Measurements from ENCODE around the gene CIAO1. TPM values are rescaled to one million over a fixed set of nuclear protein-coding genes. Genes with fewer than 3 reads are reported as not detected.

The CIAO1 gene
- total and polyA plus RNA-seq, 7 donors, result 45.6 to 110 (median 77.4) TPM

DNA sequence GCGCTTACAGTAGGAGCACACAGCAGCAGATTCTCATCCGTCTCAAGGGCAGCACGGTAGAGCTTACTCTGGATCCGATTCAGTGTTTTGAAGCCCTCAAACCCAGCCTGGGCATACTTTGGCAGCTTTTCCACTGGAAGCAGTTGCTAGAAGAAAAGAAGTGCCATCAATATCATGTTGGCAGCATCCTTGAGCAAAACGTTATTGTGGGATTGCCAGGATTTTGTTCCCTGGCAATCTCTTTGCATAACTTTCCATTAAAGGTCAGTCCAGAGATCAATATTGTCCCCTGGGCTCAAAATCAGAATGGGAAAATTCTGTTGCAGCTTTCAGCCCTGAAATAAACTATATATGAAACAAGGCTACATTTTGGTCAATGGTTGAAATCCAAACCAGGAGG, 30.9 kb downstream of the CIAO1 start:
- H3K9me3 ChIP-seq, result no peaks in the 10 kb centered on the region
- H3K4me3 ChIP-seq, result no peak overlapping the region
- H3K27me3 ChIP-seq, result no peaks in the 10 kb centered on the region
- no peak for DNase-seq
- peaks cover 68 to 100% (median 94%) of the 10 kb centered on the region in 4 donors for H3K36me3 ChIP-seq
- H3K27ac ChIP-seq, result no peak overlapping the region
- intact Hi-C loops (cut with DNase I), result no loop called here
- peaks cover 0 to 4% (median 0%) of the 10 kb centered on the region in 4 donors for H3K4me1 ChIP-seq
- TF ChIP-seq EP300 (IDR thresholded peaks at IDR 0.05) (no peak), POLR2A (IDR thresholded peaks at IDR 0.05) (no peak), POLR2AphosphoS5 (IDR thresholded peaks at IDR 0.05) (no peak)
- TF ChIP-seq, protein P1, sequence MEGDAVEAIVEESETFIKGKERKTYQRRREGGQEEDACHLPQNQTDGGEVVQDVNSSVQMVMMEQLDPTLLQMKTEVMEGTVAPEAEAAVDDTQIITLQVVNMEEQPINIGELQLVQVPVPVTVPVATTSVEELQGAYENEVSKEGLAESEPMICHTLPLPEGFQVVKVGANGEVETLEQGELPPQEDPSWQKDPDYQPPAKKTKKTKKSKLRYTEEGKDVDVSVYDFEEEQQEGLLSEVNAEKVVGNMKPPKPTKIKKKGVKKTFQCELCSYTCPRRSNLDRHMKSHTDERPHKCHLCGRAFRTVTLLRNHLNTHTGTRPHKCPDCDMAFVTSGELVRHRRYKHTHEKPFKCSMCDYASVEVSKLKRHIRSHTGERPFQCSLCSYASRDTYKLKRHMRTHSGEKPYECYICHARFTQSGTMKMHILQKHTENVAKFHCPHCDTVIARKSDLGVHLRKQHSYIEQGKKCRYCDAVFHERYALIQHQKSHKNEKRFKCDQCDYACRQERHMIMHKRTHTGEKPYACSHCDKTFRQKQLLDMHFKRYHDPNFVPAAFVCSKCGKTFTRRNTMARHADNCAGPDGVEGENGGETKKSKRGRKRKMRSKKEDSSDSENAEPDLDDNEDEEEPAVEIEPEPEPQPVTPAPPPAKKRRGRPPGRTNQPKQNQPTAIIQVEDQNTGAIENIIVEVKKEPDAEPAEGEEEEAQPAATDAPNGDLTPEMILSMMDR (IDR thresholded peaks at IDR 0.05), result no peak
- WGBS, 2 donors, result 93 to 94% methylated on average over 5 of the region's 5 CpGs

DNA sequence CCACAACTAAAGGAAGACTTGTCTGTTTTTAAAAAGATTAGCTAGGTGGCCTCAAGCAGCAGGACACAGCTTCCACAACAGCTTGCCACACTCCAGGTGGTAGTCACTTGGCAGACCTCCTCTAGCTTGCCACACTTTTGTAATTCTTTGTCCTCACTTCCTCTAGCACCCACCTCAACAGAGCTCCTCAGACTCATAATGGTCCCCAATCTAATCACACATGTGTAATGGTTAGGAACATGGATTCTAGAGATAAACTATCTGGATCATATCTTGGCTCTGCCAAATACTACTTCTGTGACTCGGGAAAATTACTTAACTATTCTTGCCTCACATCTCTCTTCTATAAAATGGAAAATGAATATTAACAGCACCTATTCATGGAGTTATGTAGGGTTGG, 35.8 kb downstream of the CIAO1 start:
- Histone ChIP-seq H3K27ac (no peak overlapping the region), H3K4me1 (peaks cover 0 to 39% (median 15%) of the 10 kb centered on the region in 4 donors), H3K36me3 (peaks cover 54 to 66% (median 60%) of the 10 kb centered on the region in 4 donors), H3K9me3 (no peaks in the 10 kb centered on the region), H3K4me3 (no peak overlapping the region), H3K27me3 (no peaks in the 10 kb centered on the region)
- intact Hi-C loops (cut with DNase I), result loop anchor here (5.0 kb wide), 1 partner anchor 205 kb away; the partner anchor contains the start of gene NEURL3
- TF ChIP-seq, protein P1 (IDR thresholded peaks at IDR 0.05), result no peak
- TF ChIP-seq POLR2A (IDR thresholded peaks at IDR 0.05) (no peak), EP300 (IDR thresholded peaks at IDR 0.05) (no peak), POLR2AphosphoS5 (IDR thresholded peaks at IDR 0.05) (no peak)
- 79 to 91% methylated on average over 1 of the region's 1 CpG for WGBS, 2 donors
- no peak for DNase-seq

DNA sequence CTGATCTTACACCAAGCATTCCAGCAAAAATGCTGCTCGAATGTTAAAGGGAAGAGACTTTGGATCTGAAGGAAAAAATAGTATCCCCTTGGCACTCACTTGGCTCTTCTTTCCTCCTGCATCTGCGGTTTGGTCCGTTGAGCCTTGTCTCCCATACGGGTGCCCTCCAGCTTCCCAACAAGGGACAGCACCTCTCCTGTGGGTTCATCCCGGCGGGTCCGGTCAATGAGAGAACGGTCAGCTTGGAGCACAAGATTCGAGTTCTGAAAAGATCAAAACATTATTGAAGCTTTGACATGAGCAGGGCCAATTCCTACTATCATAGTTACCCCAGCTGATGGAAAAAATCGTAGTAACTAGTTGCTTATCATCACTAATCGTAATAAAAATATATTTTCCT, 38.6 kb downstream of the CIAO1 start:
- TF ChIP-seq, protein P1 (IDR thresholded peaks at IDR 0.05), result no peak
- TF ChIP-seq POLR2A (IDR thresholded peaks at IDR 0.05) (no peak), POLR2AphosphoS5 (IDR thresholded peaks at IDR 0.05) (no peak), EP300 (IDR thresholded peaks at IDR 0.05) (no peak)
- intact Hi-C loops (cut with DNase I), result loop anchor here (2.0 to 5.0 kb wide), 3 partner anchors 30 to 203 kb away; partner anchors contain the start of genes CIAO1, NCAPH and NEURL3
- Histone ChIP-seq H3K4me3 (peak overlapping the region; percentile 79 to 98 (median 87)), H3K27me3 (no peaks in the 10 kb centered on the region), H3K9me3 (no peaks in the 10 kb centered on the region), H3K27ac (peak overlapping the region; percentile 84 to 88 (median 85)), H3K36me3 (peaks cover 26 to 38% (median 33%) of the 10 kb centered on the region in 4 donors), H3K4me1 (peaks cover 0 to 39% (median 15%) of the 10 kb centered on the region in 4 donors)
- DNase-seq, result no peak
- 67 to 71% methylated on average over 11 of the region's 11 CpGs for WGBS, 2 donors

DNA sequence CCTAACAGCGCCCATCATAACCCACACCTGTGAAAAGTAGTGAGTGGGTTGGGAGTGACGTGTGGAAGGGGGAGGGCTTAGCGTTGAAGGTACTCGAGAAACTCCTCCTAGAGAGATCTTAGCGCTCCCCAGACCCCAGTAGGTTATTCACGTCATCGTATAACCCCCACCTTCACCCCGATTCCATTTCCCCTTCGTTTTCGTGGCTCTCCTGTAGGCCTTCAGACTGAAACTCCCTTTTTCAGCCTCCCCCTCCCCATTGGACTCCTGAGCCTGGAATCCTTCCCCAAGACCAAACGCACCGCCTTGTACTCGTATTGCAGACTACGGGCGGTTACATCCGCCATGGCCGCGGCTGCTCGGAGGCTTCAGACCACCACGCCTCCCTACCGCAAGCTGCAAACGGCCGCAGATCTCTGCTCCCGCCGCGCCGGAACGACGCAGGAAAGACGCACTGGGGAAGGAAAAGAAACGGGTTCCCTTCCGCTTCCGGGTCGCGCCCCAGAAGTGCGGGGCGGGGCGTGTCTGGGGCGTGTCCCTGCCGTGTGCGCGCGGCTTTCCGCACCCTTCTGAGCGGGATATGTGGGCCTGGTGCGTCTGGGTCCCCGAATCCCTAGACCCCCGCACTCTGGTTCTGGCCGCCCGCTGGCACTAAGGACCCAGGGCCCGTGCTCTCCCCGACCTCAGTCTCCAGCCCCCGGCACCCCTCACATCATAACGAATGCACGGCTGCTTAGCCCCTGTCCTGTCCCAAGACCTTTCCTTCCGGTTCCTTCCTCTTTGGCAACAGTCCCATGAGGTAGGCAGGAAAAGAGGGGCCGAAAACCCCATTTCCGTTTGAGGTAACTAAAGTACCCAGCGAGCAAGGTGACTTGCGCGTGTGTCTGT, 39.3 kb downstream of the CIAO1 start, which contains the start of gene SNRNP200:
SNRNP200 (minus strand) TSS at position 456 of the 888 bp plus-strand sequence; CDS start at position 347, 109 bp downstream.
- 1% methylated on average over 61 of the region's 61 CpGs for WGBS, 2 donors
- Histone ChIP-seq H3K4me1 (peaks cover 0 to 39% (median 15%) of the 10 kb centered on the region in 4 donors), H3K36me3 (peaks cover 26 to 31% (median 29%) of the 10 kb centered on the region in 4 donors), H3K27me3 (no peaks in the 10 kb centered on the region), H3K27ac (peak within 1 kb of the TSS; percentile 84 to 88 (median 85)), H3K9me3 (no peaks in the 10 kb centered on the region), H3K4me3 (peak within 1 kb of the TSS; percentile 79 to 98 (median 87))
- intact Hi-C loops (cut with DNase I), result loop anchor here (2.0 kb wide), 2 partner anchors 29 to 39 kb away; partner anchors contain the start of genes CIAO1 and NCAPH
- TF ChIP-seq, protein P1 (IDR thresholded peaks at IDR 0.05), result no peak
- TF ChIP-seq POLR2A (IDR thresholded peaks at IDR 0.05) (peak; percentile 77 to 84), POLR2AphosphoS5 (IDR thresholded peaks at IDR 0.05) (peak; percentile 91 to 96 (median 94))
- DNase-seq, result peak; percentile 93

Data from sigmoid colon (tissue), 7 donors.